HFF-Myc (cell line): ENCODE measurements around the gene TNF.

ENCODE experiments used
- DNase-seq: peaks from one replicate; pipeline ENCODE4 v3.0.0-alpha.2; 2011; ENCODE audit warnings: low read depth; ENCODE audit errors: extremely low read depth
- H3K4me3 ChIP-seq: replicated peaks from 2 replicates; pipeline ENCODE4 v1.5.1; 2011; ENCODE audit warnings: low read depth, mild to moderate bottlenecking, control low read depth, low read length
- CTCF ChIP-seq: IDR thresholded peaks from 2 replicates; pipeline ENCODE4 v1.5.1; 2012; ENCODE audit warnings: mild to moderate bottlenecking, low read depth, low read length, control low read depth; ENCODE audit errors: missing control alignments

The TNF gene

GRCh38 chr6:31544676-31545075 is 30.7 kb upstream of the TNF start:
- DNase-seq: no peak
- TF ChIP-seq CTCF: no peak
- no peak overlapping the region for H3K4me3 ChIP-seq

GRCh38 chr6:31545291-31545690 is 30.1 kb upstream of the TNF start:
- DNase-seq: no peak
- no peak for TF ChIP-seq CTCF
- no peak overlapping the region for H3K4me3 ChIP-seq

- TF ChIP-seq CTCF: peak; percentile 100
- peak within 1 kb of the TSS; percentile 43 for H3K4me3 ChIP-seq
- peak; percentile 87 for DNase-seq
Observed at GRCh38 chr6:31546339-31546957, 28.9 kb upstream of the TNF start, which contains the start of gene ATP6V1G2. Gene ATP6V1G2 (minus strand): TSS chr6:31546608. CDS start chr6:31546559, 49 bp downstream.

- DNase-seq: peak; percentile 94
- no peak for TF ChIP-seq CTCF
- H3K4me3 ChIP-seq: peak within 1 kb of the TSS; percentile 43
Observed at GRCh38 chr6:31546958-31547726, 28.2 kb upstream of the TNF start, which contains the start of gene NFKBIL1. Gene NFKBIL1 (plus strand): TSS chr6:31547608. CDS start chr6:31547695, 87 bp downstream.

- no peak for TF ChIP-seq CTCF
- peak overlapping the region; percentile 43 for H3K4me3 ChIP-seq
- DNase-seq: no peak
Observed at GRCh38 chr6:31547727-31548543, 27.4 kb upstream of the TNF start.

- peak overlapping the region; percentile 43 for H3K4me3 ChIP-seq
- no peak for DNase-seq
- no peak for TF ChIP-seq CTCF
Observed at GRCh38 chr6:31548544-31548873, 26.9 kb upstream of the TNF start.
